CD4-positive, alpha-beta T cell treated with Interleukin-1 beta for 1 hour (primary cell): ENCODE results near the gene KANK3.
"Not testable (repeated sequence)": the region's sequence is repeated elsewhere in the genome, so short reads cannot be mapped to it uniquely, and the experiment has no call there.

Experiments used
- DNase-seq, 2 donors: peaks; one replicate each; pipeline ENCODE4 v3.0.0-alpha.2; 2020 to 2022

The KANK3 gene

GRCh38 chr19:8342684-8343482 lies at the start of gene KANK3:
Gene KANK3 (minus strand): TSS chr19:8343262. CDS start chr19:8337828, 5,434 bp downstream.
- peak; percentile 93 to 94 for DNase-seq

GRCh38 chr19:8392017-8392591 lies 49.0 kb upstream of the KANK3 start:
- DNase-seq, result no peak

- no peak for DNase-seq
Measured at GRCh38 chr19:8391198-8392016, 48.3 kb upstream of the KANK3 start.

- peak; percentile 91 to 93 for DNase-seq
Measured at GRCh38 chr19:8390617-8390981, 47.5 kb upstream of the KANK3 start.

- peak; percentile 99 to 100 for DNase-seq
Measured at GRCh38 chr19:8389891-8390616, 47.0 kb upstream of the KANK3 start, which contains the start of gene RAB11B. Gene RAB11B (plus strand): TSS chr19:8390360. CDS start chr19:8390417, 57 bp downstream.

GRCh38 chr19:8388612-8388958 lies 45.5 kb upstream of the KANK3 start:
- DNase-seq, result no peak

- DNase-seq, result no peak
Measured at GRCh38 chr19:8387688-8388611, 44.9 kb upstream of the KANK3 start.

- no peak for DNase-seq
Measured at GRCh38 chr19:8386990-8387389, 43.9 kb upstream of the KANK3 start.

- DNase-seq, result not testable (repeated sequence)
Measured at GRCh38 chr19:8386419-8386818, 43.4 kb upstream of the KANK3 start.

GRCh38 chr19:8385566-8385965 lies 42.5 kb upstream of the KANK3 start:
- not testable (repeated sequence) for DNase-seq

GRCh38 chr19:8385103-8385502 lies 42.0 kb upstream of the KANK3 start:
- not testable (repeated sequence) for DNase-seq

- DNase-seq, result not testable (repeated sequence)
Measured at GRCh38 chr19:8384569-8384968, 41.5 kb upstream of the KANK3 start.

- not testable (repeated sequence) for DNase-seq
Measured at GRCh38 chr19:8379156-8379891, 36.3 kb upstream of the KANK3 start.

- DNase-seq, result no peak
Measured at GRCh38 chr19:8377598-8377997, 34.5 kb upstream of the KANK3 start.

GRCh38 chr19:8376373-8376974 lies 33.4 kb upstream of the KANK3 start:
- DNase-seq, result not testable (repeated sequence)

GRCh38 chr19:8375766-8376165 lies 32.7 kb upstream of the KANK3 start:
- not testable (repeated sequence) for DNase-seq

GRCh38 chr19:8373867-8374813 lies 31.1 kb upstream of the KANK3 start:
- DNase-seq, result no peak

- no peak for DNase-seq
Measured at GRCh38 chr19:8371011-8371804, 28.1 kb upstream of the KANK3 start.
